ENCODE data around the gene TOX2.

The TOX2 gene

DNA sequence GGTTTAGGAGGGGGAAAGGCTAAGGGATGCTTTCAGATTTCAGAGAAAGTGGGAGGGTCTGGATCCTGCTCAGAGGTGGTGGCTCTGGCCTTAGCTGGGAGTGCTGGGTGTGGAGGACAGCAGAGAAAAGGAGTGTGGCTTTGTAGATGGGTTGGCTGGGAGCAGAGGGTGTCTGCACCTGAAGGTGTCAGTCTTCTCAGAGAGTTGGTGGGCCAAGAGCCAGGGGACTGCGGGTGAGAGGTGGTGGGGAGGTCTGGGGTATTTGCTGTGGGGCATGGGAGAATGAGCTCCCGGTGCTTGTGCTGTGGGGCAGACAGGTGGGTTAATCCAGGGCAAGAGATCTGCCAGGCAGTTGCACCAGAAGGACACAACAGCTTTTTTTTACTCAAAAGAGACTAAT, 67.4 kb downstream of the TOX2 start:
- no peak for DNase-seq

DNA sequence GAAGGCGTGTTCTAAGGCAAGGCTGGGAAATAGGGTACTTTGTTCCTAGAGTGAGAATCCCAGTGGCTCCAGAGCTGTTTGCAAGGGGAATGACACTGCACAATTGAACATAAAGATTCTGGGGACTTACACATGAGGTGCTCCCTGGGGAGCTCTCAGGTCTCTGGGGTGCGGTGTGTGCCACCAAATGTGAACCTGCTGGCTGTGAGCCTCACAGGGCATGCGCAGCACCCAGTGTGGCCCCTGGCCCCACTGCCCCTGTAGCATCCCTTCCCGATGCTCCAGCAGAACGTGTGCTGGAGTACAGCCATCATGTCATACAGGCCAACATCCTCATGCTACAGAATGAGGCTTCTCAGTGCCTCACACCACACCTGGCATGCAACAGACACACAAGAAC, 68.2 kb downstream of the TOX2 start:
- DNase-seq, result no peak

GRCh38 chr20:43983359-43983758, 68.7 kb downstream of the TOX2 start:
- DNase-seq, result no peak

DNA sequence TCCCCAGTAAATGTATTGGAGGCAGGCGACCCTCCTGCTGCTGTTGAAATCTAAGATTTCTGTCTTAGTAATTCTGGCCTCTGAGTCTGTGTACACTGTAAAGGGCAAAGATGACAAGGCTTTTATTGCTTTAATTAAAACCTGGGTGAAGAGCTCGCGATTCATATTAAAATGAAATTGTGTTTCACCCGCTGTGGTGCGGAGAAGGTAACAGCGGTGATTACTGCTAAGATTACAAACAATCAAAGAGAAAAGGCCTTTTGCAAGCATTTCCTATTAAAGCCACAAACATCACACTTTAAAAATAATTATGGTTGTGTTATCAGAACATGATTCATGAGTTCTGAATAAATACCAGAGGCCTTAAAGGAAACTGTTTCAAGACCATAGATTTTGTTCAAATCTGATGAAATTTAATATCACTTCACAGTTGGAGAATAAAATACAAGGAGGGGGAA, 69.3 kb downstream of the TOX2 start:
- no peak for DNase-seq

GRCh38 chr20:43984587-43984986, 69.9 kb downstream of the TOX2 start:
- DNase-seq, result no peak

GRCh38 chr20:43985121-43985520, 70.5 kb downstream of the TOX2 start:
- no peak for DNase-seq

- DNase-seq, result no peak
Observed at GRCh38 chr20:43985608-43986316, 71.1 kb downstream of the TOX2 start.

GRCh38 chr20:43987018-43987417, 72.4 kb downstream of the TOX2 start:
- DNase-seq, result no peak

GRCh38 chr20:43987531-43987930, 72.9 kb downstream of the TOX2 start:
- DNase-seq, result no peak

DNA sequence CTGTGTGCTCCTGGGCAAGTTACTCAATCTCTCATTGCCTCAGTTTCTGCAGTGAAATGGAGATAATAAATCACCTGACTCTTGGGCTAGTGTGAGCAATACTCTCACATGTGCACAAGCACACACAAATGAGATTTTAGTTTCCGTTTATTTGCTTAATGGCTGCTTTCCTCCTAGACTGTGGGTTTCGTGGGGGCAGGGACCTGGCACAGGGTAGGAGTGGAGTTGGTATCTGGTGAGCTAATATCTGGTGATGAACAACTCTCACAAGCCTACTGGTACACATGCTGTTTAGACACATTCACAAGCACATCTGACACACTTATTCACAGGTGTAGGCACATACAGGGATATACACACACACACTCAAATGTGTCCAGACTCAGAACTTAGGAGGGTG, 73.8 kb downstream of the TOX2 start:
- DNase-seq, result no peak

DNA sequence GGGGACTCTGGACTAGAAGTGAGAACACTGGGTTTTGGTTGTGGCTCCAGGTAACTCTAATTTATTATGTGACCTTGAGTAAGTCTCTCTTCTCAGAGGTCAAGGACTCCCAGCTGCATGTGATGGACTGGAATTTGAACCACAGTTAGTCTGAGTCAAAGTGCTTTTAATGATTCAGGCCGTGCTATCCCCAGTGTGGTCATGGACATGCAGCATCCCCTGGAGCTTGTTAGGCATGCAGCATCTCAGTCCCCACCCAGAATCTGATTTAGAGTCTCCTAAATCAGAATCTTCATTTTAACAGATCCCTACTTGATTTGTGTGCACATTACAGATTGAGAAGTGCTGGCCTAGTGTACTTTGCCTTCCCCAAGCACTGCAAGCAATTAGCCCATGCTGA, 74.2 kb downstream of the TOX2 start:
- no peak for DNase-seq

- DNase-seq, result no peak
Observed at GRCh38 chr20:43991261-43991660, 76.6 kb downstream of the TOX2 start.

GRCh38 chr20:43991982-43992381, 77.3 kb downstream of the TOX2 start:
- DNase-seq, result no peak

DNA sequence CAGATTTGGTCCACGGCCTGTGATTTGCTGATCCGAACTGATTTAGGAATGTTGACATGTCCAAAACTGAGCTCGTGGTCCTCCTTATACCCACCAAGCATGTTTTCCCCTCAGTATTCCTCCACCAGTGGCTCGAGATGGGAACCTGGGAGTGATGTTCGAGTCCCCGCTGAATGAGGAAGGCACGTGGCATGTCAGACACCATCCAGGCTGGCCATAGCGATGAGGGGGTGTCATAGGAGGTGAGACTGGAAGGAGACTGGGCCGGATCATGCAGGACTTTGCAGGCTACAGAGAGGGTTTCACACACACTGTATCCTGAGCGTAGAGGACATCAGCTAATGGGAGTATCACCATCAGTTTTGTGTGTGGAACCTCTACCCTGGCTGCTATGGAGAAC, 78.2 kb downstream of the TOX2 start:
- no peak for DNase-seq

GRCh38 chr20:43993560-43993959, 78.9 kb downstream of the TOX2 start:
- no peak for DNase-seq

- DNase-seq, result no peak
Observed at GRCh38 chr20:43994486-43995100, 79.9 kb downstream of the TOX2 start.

DNA sequence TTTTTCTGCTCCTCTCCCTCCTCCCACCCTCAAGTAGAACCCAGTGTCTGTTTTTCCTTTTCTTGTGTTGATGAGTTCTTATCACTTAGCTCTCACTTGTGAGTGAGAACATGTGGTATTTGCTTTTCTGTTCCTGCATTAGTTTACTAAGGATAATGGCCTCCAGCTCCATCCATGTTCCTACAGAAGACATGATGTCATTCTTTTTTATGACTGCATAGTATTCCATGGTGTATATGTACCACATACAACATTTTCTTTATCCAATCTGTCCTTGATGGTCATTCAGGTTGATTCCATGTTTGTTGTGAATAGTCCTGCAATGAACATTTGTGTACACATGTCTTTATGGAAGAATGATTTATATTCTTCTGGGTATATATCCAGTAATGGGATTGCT, 81.0 kb downstream of the TOX2 start:
- DNase-seq, result no peak

DNA sequence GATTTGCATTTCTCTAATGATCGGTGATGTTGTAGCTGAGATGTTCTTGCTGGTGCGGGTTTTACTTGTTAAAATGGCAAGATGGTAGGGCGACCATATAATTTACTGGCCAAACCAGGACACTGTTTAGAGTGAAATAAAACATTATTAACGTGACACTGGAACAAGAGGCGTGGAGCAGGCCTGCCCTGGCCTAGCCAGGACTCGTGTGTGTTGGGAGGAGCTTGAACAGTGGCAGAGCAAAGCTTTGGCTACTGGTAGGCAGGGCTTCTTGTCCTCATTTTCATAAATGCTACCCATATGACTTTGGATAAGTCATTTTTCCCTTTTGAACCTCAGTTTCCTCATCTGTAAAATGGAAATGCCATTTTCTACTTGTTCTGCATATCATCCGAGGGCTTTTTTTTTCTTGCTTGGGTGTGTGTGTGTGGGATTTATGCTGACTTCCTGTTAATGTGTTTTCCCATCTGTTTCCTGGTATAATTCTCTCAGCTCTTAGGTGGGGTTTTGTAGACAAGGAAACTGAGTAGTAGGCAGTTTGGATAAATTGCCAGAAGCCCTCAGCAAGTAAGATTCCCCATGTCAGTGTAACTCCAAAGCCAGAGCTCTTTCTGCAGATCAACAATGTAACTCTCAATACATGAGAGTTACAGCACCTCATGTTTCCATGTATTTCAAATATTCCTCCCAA, 81.7 kb downstream of the TOX2 start:
- no peak for DNase-seq

DNA sequence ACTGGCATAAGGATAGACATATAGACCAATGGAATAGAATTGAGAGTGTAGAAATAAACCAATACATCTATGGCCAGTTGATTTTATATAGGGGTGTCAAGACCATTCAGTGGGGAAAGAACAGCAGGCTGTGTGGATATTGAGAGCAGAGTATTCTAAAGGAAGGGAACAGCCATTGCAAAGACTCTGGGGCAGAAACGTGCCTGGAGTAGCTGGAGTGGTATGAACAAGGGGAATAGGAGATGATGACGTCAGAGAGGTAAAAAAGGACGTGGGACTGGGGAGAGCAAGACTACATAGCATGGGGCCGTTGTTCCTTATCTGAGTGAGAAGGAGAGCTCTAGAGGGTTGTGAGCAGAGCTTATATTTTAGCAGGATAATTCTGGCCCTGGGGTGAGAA, 85.2 kb downstream of the TOX2 start:
- no peak for DNase-seq

DNA sequence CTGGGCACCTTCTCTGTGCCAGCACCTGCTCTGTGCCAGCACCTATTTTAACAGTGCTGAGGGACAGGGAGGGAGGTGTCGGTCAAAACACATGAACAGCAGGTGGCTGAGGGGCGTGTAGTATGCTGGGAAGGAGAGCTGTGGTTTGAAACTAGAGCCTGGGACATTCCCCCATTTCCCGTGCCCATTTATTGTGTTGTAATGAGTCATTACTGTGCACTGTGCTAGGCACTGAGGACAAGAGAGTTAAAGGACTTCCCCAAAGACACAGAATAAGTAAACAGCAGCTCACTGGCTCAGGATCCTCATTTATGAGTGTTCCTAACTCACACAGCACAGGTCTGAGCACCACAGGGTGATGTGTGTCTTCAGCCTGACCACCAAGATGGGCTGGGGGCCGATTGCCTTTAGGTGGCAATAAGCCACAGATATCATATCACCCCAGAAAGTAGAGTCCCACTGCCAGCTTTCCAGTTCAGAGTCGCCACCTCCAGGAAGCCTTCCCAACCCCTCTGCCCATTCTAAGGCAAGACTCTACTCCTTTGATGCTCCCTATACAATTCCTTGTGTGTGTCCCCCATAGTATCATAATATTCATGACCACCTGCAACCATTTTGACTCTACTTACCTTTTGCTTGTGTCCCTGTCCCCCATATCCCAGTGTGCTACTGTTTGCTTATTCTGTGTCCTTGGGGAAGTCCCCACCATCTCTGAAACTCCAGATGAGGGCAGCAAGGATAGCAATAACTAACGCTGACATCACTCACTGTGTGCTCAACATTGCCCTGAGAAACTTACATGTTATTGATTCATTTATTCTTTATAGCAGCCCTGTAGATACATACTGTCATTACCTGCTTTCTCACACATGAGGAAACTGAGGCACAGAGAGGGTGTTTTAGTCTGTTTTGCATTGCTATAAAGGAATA, 87.3 kb downstream of the TOX2 start:
- DNase-seq, result no peak

GRCh38 chr20:44002861-44003260, 88.2 kb downstream of the TOX2 start:
- DNase-seq, result no peak

DNA sequence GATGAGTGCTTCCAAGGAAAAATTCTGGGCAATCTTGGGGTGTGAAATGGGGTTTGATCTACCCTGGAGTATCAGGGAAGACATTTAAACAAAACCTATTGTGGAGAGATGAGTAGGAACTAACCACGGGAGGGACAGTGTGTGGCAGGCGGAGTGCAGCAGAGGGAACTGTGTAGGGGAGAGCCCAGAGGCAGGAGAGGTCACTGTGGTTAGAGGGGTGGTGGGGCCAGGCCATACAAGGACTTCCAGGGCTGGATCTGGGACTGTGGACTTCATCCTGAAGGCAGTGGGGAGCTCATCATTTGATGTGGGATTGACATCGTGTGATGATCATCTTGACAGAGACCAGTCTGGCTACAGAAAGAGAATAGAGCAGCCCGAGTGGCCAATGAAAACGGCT, 89.0 kb downstream of the TOX2 start:
- no peak for DNase-seq

DNA sequence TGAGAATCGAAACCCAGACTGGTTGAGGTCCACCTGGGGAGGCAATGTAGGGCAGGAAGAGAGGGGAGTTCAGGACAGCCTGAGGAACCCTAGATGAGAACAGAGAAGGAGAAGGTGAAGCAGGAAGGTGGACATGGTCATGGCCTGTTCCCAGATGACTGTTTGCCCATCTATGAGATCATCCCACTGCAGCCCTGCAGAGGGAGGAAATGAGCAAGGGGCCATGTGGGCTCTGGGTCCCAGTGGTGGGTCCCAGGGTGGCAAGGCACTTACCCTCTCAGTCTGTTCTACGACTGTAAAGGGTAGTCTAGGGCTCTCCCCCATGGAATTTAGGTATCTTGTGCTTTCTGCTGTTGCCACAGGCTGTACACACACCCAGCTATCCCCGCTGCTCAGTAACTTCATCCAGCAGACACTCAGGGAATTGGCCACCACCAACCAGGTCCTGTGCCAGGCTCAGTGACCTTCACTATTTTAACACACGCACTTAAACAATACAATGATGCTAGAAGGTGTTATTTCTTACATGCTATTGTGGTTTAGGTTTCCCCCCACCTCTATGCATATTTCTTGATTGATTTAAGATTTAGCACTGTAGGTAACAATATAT, 89.8 kb downstream of the TOX2 start:
- no peak for DNase-seq
